Stimulated activated CD4-positive, alpha-beta T cell treated with anti-CD3 and anti-CD28 coated beads, TNF-alpha, amount 100 ng/mL, for 4 hours (primary cell): ENCODE data around the gene KIAA0319L.
"Not testable (repeated sequence)": the region's sequence is repeated elsewhere in the genome, so short reads cannot be mapped to it uniquely, and the experiment has no call there.

ENCODE experiments used
- DNase-seq, 3 experiments: peaks; one replicate each; pipeline ENCODE4 v3.0.0-alpha.2; 2020; ENCODE audit warnings: low read depth in 3 of 3

Gene KIAA0319L

GRCh38 chr1:35581621-35582020, 24.4 kb upstream of the KIAA0319L start:
- DNase-seq: not testable (repeated sequence)

GRCh38 chr1:35580949-35581388, 23.8 kb upstream of the KIAA0319L start:
- DNase-seq: no peak

GRCh38 chr1:35577071-35577998, 20.1 kb upstream of the KIAA0319L start:
- peak in 2 of 3 experiments; percentile 25 to 30 for DNase-seq

GRCh38 chr1:35576766-35577070, 19.5 kb upstream of the KIAA0319L start:
- not testable (repeated sequence) for DNase-seq

GRCh38 chr1:35576061-35576765, 19.0 kb upstream of the KIAA0319L start:
- no peak for DNase-seq

- DNase-seq: no peak
These were observed 18.3 kb upstream of the KIAA0319L start for GRCh38 chr1:35575416-35575958.

- no peak for DNase-seq
These were observed 17.6 kb upstream of the KIAA0319L start for GRCh38 chr1:35574655-35575415.

GRCh38 chr1:35574125-35574654, 17.0 kb upstream of the KIAA0319L start:
- no peak for DNase-seq

- no peak for DNase-seq
These were observed 16.3 kb upstream of the KIAA0319L start, which contains the start of gene TFAP2E for GRCh38 chr1:35573198-35574124. TSS of gene TFAP2E (plus strand) at chr1:35573314. CDS start at chr1:35573578, 264 bp downstream.

GRCh38 chr1:35572296-35572695, 15.1 kb upstream of the KIAA0319L start:
- no peak for DNase-seq

- DNase-seq: no peak
These were observed 14.1 kb upstream of the KIAA0319L start for GRCh38 chr1:35571263-35571662.

GRCh38 chr1:35570589-35571137, 13.5 kb upstream of the KIAA0319L start:
- no peak for DNase-seq

- no peak for DNase-seq
These were observed 12.7 kb upstream of the KIAA0319L start for GRCh38 chr1:35569936-35570335.

GRCh38 chr1:35568975-35569395, 11.8 kb upstream of the KIAA0319L start:
- peak in 2 of 3 experiments; percentile 31 to 44 for DNase-seq

- no peak for DNase-seq
These were observed 10.8 kb upstream of the KIAA0319L start for GRCh38 chr1:35567947-35568558.

- DNase-seq: no peak
These were observed 8.5 kb upstream of the KIAA0319L start for GRCh38 chr1:35565742-35566133.

GRCh38 chr1:35564884-35565741, 7.9 kb upstream of the KIAA0319L start:
- no peak for DNase-seq

GRCh38 chr1:35564037-35564883, 7.1 kb upstream of the KIAA0319L start:
- peak; percentile 60 to 64 (median 62) for DNase-seq
